Glutamatergic neuron (in vitro differentiated cells): Measurements from ENCODE around the gene DYRK3. TPM values are rescaled to one million over a fixed set of nuclear protein-coding genes. Genes with fewer than 3 reads are reported as not detected.

Experiments used
- DNase-seq: peaks from one replicate; pipeline ENCODE4 v3.0.0; 2022
- H3K27ac Mint-ChIP-seq: one replicate; pipeline ENCODE4 v1.8.0; 2020; ENCODE audit warnings: mild to moderate bottlenecking, mixed read lengths, inconsistent platforms; ENCODE audit not compliant: unreplicated experiment
- H3K27me3 Mint-ChIP-seq: one replicate; pipeline ENCODE4 v1.8.0; 2020; ENCODE audit warnings: mild to moderate bottlenecking, moderate library complexity, mixed read lengths, inconsistent platforms; ENCODE audit not compliant: unreplicated experiment
- H3K36me3 Mint-ChIP-seq: one replicate; pipeline ENCODE4 v1.8.0; 2020; ENCODE audit warnings: mild to moderate bottlenecking, mixed read lengths, inconsistent platforms; ENCODE audit not compliant: unreplicated experiment
- H3K4me1 Mint-ChIP-seq: one replicate; pipeline ENCODE4 v1.8.0; 2020; ENCODE audit warnings: mild to moderate bottlenecking, low read depth, mixed read lengths, inconsistent platforms; ENCODE audit not compliant: unreplicated experiment
- H3K4me3 Mint-ChIP-seq: one replicate; pipeline ENCODE4 v1.8.0; 2020; ENCODE audit warnings: mild to moderate bottlenecking, mixed read lengths, inconsistent platforms; ENCODE audit not compliant: unreplicated experiment
- H3K9me3 Mint-ChIP-seq: one replicate; pipeline ENCODE4 v1.8.0; 2020; ENCODE audit warnings: mild to moderate bottlenecking, moderate library complexity, mixed read lengths, inconsistent platforms; ENCODE audit not compliant: unreplicated experiment
- total RNA-seq: library from RNA; stranded (reverse); fragmentation: NEBNext Ultra II Directional; extraction: Animal tissue kit (Norgen Biotek cat#: 25700); gene quantifications from one replicate; pipeline ENCODE4 v1.2.1, GENCODE V29; 2021; ENCODE audit not compliant: unreplicated experiment
- TF ChIP-seq, protein P1 (sequence below): fragments of 200-600 bp; sonication (generic); IDR thresholded peaks from one replicate; pipeline ENCODE4 v1.5.0; 2021; ENCODE audit not compliant: partially characterized antibody, unreplicated experiment

Gene DYRK3
- total RNA-seq, 1 donor from 2014 or later, result 1.3 TPM

DNA sequence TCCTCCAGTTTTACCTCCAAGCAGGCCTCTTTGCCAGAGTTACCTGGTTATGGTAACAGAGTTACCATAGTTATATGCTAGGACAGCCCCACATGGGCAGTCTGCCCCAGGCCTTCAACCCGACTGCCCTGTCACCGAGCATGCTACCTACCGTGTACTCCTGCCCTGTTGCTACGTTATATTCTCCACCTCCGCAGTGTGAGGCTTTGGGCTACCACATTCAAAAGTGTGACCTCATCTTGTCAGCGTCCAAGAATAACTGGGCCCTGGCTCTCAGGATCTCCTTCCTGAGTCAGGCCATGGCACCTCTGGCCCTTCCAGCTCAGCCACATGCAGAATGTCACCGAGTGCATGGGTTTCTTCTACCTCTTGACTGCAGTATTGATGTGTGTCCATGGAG, 58.3 kb downstream of the DYRK3 start:
- TF ChIP-seq, protein P1, sequence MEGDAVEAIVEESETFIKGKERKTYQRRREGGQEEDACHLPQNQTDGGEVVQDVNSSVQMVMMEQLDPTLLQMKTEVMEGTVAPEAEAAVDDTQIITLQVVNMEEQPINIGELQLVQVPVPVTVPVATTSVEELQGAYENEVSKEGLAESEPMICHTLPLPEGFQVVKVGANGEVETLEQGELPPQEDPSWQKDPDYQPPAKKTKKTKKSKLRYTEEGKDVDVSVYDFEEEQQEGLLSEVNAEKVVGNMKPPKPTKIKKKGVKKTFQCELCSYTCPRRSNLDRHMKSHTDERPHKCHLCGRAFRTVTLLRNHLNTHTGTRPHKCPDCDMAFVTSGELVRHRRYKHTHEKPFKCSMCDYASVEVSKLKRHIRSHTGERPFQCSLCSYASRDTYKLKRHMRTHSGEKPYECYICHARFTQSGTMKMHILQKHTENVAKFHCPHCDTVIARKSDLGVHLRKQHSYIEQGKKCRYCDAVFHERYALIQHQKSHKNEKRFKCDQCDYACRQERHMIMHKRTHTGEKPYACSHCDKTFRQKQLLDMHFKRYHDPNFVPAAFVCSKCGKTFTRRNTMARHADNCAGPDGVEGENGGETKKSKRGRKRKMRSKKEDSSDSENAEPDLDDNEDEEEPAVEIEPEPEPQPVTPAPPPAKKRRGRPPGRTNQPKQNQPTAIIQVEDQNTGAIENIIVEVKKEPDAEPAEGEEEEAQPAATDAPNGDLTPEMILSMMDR, result no peak
- peaks cover 69% of the 10 kb centered on the region for H3K4me1 Mint-ChIP-seq
- H3K4me3 Mint-ChIP-seq, result peak overlapping the region; percentile 51
- peak overlapping the region; percentile 67 for H3K27ac Mint-ChIP-seq
- H3K27me3 Mint-ChIP-seq, result peaks cover 8% of the 10 kb centered on the region
- H3K9me3 Mint-ChIP-seq, result peaks cover 10% of the 10 kb centered on the region
- no peak for DNase-seq
- H3K36me3 Mint-ChIP-seq, result no peaks in the 10 kb centered on the region

DNA sequence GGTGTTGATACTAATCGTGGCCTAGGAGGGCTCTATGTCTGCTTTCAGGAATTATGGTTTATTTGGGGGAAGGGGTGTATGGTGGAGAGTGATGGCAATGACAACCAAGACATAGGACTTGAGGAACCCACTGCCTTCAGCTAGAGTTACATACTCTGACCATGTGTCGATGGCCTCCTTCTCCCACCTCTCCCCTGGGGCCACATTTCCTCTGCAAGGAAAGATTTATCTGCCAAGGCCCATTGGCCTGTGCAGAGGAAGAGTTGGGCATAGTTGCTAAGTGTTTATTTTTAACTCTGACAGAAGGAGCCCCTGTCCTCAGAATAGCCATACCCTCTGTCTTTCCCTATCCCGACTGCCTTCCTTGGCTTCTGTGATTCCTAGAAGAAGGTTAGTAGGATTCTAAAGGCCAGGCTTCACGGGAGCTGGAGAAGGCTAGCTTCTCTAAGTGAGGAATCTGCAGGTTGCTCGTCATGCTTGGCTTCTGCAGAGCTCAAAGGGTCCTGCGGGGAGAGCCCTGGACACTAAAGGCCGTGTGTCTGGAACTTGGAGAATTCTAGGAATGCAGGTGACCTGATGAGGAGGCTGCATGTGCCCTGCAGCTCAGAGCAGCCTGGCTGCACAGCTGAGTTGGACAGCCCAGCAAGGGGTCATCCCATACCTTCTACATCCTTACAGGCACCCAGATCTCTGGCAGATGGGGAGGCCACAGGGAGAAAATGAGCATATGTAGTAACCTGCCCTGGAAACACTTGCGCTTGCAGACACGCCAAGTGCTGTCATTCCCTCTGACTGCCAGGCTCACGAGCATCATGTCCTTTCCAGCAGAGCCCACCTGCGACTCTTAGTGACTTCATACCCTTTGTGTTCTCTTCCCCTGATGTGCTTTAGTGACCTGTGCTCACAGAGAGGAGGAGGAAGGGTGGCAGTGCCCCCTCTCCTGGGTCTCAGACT, 59.1 kb downstream of the DYRK3 start:
- Mint-ChIP-seq H3K27ac (peak overlapping the region; percentile 65), H3K9me3 (peaks cover 9% of the 10 kb centered on the region), H3K4me1 (peaks cover 70% of the 10 kb centered on the region), H3K4me3 (peak overlapping the region; percentile 51), H3K36me3 (no peaks in the 10 kb centered on the region), H3K27me3 (peaks cover 7% of the 10 kb centered on the region)
- DNase-seq, result no peak
- TF ChIP-seq, protein P1, result no peak

DNA sequence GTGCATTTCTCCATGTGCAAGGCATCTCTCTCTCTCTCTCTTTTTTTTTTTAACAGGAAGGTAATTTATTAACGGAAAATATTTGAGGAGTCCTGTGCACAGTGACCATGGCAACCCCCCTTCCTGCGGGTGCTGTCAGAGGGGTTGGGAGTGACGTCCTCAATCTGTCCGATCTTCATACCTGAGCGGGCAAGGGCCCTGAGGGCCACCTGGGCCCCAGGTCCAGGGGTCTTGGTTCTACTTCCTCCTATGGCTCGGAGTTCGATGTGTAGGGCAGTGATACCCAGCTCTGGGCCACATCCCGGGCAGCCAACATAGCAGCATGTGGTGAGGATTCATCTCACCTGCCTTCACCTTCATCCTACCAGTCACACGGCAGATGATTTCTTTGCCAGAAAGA, 60.4 kb downstream of the DYRK3 start:
- Mint-ChIP-seq H3K27me3 (peaks cover 7% of the 10 kb centered on the region), H3K4me1 (peaks cover 73% of the 10 kb centered on the region), H3K27ac (no peak overlapping the region), H3K9me3 (peaks cover 11% of the 10 kb centered on the region), H3K4me3 (no peak overlapping the region), H3K36me3 (no peaks in the 10 kb centered on the region)
- no peak for DNase-seq
- TF ChIP-seq, protein P1, result no peak

DNA sequence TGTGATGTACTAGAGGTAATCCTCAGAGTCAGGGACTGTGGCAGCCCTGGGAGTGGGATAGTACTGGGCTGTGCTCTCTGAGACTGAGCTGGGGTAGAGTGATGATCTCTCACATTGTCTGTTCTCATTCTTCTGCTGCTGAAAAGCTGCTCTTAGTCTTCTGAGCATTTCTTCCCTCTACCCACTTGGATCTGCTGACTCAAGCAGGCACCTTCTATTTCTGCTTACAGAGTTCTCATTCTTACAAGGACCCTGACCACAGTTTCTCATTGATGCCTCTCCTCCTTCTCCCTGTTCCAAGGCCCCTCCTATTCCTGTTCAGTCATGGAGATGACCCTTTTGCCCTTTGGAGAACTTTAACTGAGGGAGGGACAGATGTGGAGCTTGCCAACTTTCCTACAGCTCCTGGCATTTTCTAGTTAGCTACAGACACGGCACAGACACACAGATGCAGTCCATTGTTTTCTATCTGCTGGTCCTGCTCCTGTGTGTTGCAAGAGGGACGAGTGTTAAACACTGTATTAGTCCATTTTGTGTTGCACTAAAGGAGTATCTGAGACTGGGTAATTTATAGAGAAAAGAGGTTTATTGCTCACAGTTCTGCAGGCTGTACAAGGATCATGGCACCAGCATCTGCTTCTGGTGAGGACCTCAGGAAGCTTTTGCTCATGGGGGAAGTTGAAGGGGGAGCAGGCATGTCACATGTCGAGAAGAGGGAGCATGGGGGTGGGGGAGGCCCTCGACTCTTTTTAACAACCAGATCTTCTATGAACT, 61.7 kb downstream of the DYRK3 start:
- TF ChIP-seq, protein P1, result no peak
- no peak for DNase-seq
- Mint-ChIP-seq H3K4me3 (peak overlapping the region; percentile 44), H3K9me3 (peaks cover 6% of the 10 kb centered on the region), H3K27ac (peak overlapping the region; percentile 48), H3K36me3 (no peaks in the 10 kb centered on the region), H3K4me1 (peaks cover 72% of the 10 kb centered on the region), H3K27me3 (peaks cover 7% of the 10 kb centered on the region)
